ENCODE data around the gene CFAP119.

- TF ChIP-seq GATA2 (IDR thresholded peaks at IDR 0.05; ENCODE audit: low read depth, low read length) = no peak
- TF ChIP-seq GATA3 (IDR thresholded peaks at IDR 0.05; ENCODE audit: low read depth, low read length) = no peak
Observed at GRCh38 chr16:30711712-30712111, 50.1 kb downstream of the CFAP119 start.
